H1 (cell line): Measurements from ENCODE around the gene SH3GL2. TPM values are rescaled to one million over a fixed set of nuclear protein-coding genes. Genes with fewer than 3 reads are reported as not detected.

Source experiments
- CTCF ChIA-PET: fragments of 300-600 bp; sonication (Branson Sonifier 250); formaldehyde crosslinking; loops from one replicate; lab custom pipeline; 2021; ENCODE audit not compliant: partially characterized antibody; lab: Charles Lee
- POLR2A ChIA-PET: fragments of 300-600 bp; sonication (Branson Sonifier 250); formaldehyde crosslinking; loops from one replicate; lab custom pipeline; 2021; ENCODE audit warnings: inconsistent platforms; ENCODE audit not compliant: partially characterized antibody; lab: Charles Lee
- DNase-seq, 2 experiments: peaks; one replicate each; pipeline versions ENCODE4 v3.0.0 to v3.0.0-alpha.2; 2010 to 2022; ENCODE audit warnings: low spot score in 2 of 2, low read depth in 1 of 2, mixed read lengths in 1 of 2
- FAIRE-seq: peaks from 2 replicates; lab custom pipeline; 2011; peaks lifted over from hg19 to GRCh38; lab: Jason Lieb, UNC
- H2AFZ ChIP-seq: 2 replicates; pipeline ENCODE4 v1.8.1; 2012; ENCODE audit warnings: low read length, inconsistent platforms
- H2AK5ac ChIP-seq: 2 replicates; pipeline ENCODE4 v1.6.1; 2013; ENCODE audit warnings: low read depth, low read length
- H2BK120ac ChIP-seq: replicated peaks from 2 replicates; pipeline ENCODE3; 2013; ENCODE audit warnings: low read depth, low read length, inconsistent platforms
- H2BK12ac ChIP-seq: 2 replicates; pipeline ENCODE4 v1.6.1; 2013; ENCODE audit warnings: low read depth, low read length
- H2BK15ac ChIP-seq: 2 replicates; pipeline ENCODE4 v1.6.1; 2013; ENCODE audit warnings: low read length
- H2BK20ac ChIP-seq: 2 replicates; pipeline ENCODE4 v1.6.1; 2013; ENCODE audit warnings: low read length
- H2BK5ac ChIP-seq: 2 replicates; pipeline ENCODE4 v1.6.1; 2013; ENCODE audit warnings: low read depth, low read length
- H3K14ac ChIP-seq: 2 replicates; pipeline ENCODE4 v1.6.1; 2013; ENCODE audit warnings: inconsistent platforms; ENCODE audit not compliant: insufficient read length
- H3K18ac ChIP-seq: 2 replicates; pipeline ENCODE4 v1.6.1; 2013; ENCODE audit warnings: low read length; ENCODE audit errors: extremely low read depth
- H3K23ac ChIP-seq: 2 replicates; pipeline ENCODE4 v1.6.1; 2013; ENCODE audit warnings: inconsistent platforms; ENCODE audit not compliant: insufficient read length
- H3K23me2 ChIP-seq: 2 replicates; pipeline ENCODE4 v1.6.1; 2013; ENCODE audit warnings: low read depth, low read length
- H3K27ac ChIP-seq: 2 replicates; pipeline ENCODE4 v1.6.1; 2011; ENCODE audit warnings: low read depth, low read length, inconsistent platforms
- H3K27me3 ChIP-seq, 4 experiments: replicated peaks in 1 of 4; 1 replicate in 1 of 4; 2 replicates in 3 of 4; pipeline versions ENCODE4 v1.6.1 to v1.8.1; 2011 to 2013; ENCODE audit warnings: low read length in 3 of 4, mild to moderate bottlenecking in 3 of 4, inconsistent platforms in 2 of 4, mixed read lengths in 2 of 4, moderate library complexity in 1 of 4; ENCODE audit not compliant: control insufficient read depth in 3 of 4, insufficient read depth in 3 of 4; ENCODE audit errors: extremely low read depth in 1 of 4
- H3K36me3 ChIP-seq, 4 experiments: 2 replicates each; pipeline versions ENCODE4 v1.6.1 to v1.8.1; 2011 to 2013; ENCODE audit warnings: mild to moderate bottlenecking in 4 of 4, low read length in 3 of 4, moderate library complexity in 2 of 4, control low read depth in 1 of 4, inconsistent platforms in 1 of 4; ENCODE audit not compliant: insufficient read depth in 4 of 4, control insufficient read depth in 2 of 4
- H3K4ac ChIP-seq: replicated peaks from 2 replicates; pipeline ENCODE3; 2013; ENCODE audit warnings: low read length, low read depth, mixed read lengths, inconsistent platforms; ENCODE audit not compliant: insufficient read length
- H3K4me1 ChIP-seq, 4 experiments: replicated peaks in 1 of 4; 1 replicate in 1 of 4; 2 replicates in 3 of 4; pipeline versions ENCODE4 v1.6.1 to v1.8.1; 2011 to 2013; ENCODE audit warnings: low read length in 3 of 4, inconsistent platforms in 2 of 4, mixed read lengths in 1 of 4; ENCODE audit not compliant: insufficient read depth in 4 of 4, control insufficient read depth in 3 of 4
- H3K4me2 ChIP-seq, 2 experiments: 2 replicates each; pipeline versions ENCODE4 v1.6.1 to v1.8.1; 2011 to 2013; ENCODE audit warnings: low read depth in 2 of 2, low read length in 2 of 2, control low read depth in 1 of 2, inconsistent platforms in 1 of 2, mild to moderate bottlenecking in 1 of 2; ENCODE audit not compliant: insufficient read depth in 1 of 2
- H3K4me3 ChIP-seq, 4 experiments: fragments of 200-600, 300-600 bp in 1 of 4; sonication (generic), shearing (Covaris generic), sonication (Bioruptor Twin) in 1 of 4; 2 replicates each; pipeline versions ENCODE4 v1.5.1 to v1.8.1; 2011 to 2016; ENCODE audit warnings: low read length in 4 of 4, low read depth in 3 of 4, control low read depth in 2 of 4, inconsistent platforms in 2 of 4, mild to moderate bottlenecking in 2 of 4, mixed read lengths in 1 of 4, moderate library complexity in 1 of 4; ENCODE audit not compliant: insufficient read depth in 2 of 4; ENCODE audit errors: extremely low read depth in 1 of 4
- H3K56ac ChIP-seq: replicated peaks from 2 replicates; pipeline ENCODE3; 2013; ENCODE audit warnings: low read depth, mild to moderate bottlenecking, mixed read lengths, low read length, inconsistent platforms; ENCODE audit not compliant: insufficient read length
- H3K79me1 ChIP-seq: 2 replicates; pipeline ENCODE4 v1.6.1; 2013; ENCODE audit warnings: low read depth, low read length, control low read depth
- H3K79me2 ChIP-seq, 2 experiments: 2 replicates each; pipeline versions ENCODE4 v1.6.1 to v1.8.1; 2012 to 2013; ENCODE audit warnings: low read length in 2 of 2, mild to moderate bottlenecking in 2 of 2, inconsistent platforms in 1 of 2; ENCODE audit not compliant: insufficient read depth in 2 of 2, control insufficient read depth in 1 of 2
- H3K9ac ChIP-seq, 4 experiments: replicated peaks in 1 of 4; 1 replicate in 1 of 4; 2 replicates in 3 of 4; pipeline versions ENCODE4 v1.6.1 to v1.8.1; 2011 to 2013; ENCODE audit warnings: low read depth in 3 of 4, low read length in 3 of 4, control low read depth in 2 of 4, mild to moderate bottlenecking in 2 of 4, moderate library complexity in 2 of 4, inconsistent platforms in 1 of 4; ENCODE audit errors: extremely low read depth in 1 of 4
- H3K9me3 ChIP-seq, 2 experiments: 2 replicates each; pipeline versions ENCODE4 v1.6.1 to v1.8.1; 2012 to 2013; ENCODE audit warnings: mild to moderate bottlenecking in 2 of 2, moderate library complexity in 2 of 2, control low read depth in 1 of 2, inconsistent platforms in 1 of 2, low read depth in 1 of 2, low read length in 1 of 2, mixed read lengths in 1 of 2; ENCODE audit not compliant: insufficient read depth in 2 of 2
- H4K20me1 ChIP-seq, 2 experiments: replicated peaks in 1 of 2; 2 replicates each; pipeline versions ENCODE3 to v1.8.1; 2011 to 2013; ENCODE audit warnings: inconsistent platforms in 2 of 2, low read length in 2 of 2, mild to moderate bottlenecking in 1 of 2; ENCODE audit not compliant: insufficient read depth in 2 of 2, control insufficient read depth in 1 of 2
- H4K5ac ChIP-seq: 2 replicates; pipeline ENCODE4 v1.6.1; 2013; ENCODE audit warnings: low read length, low read depth, mixed read lengths, inconsistent platforms; ENCODE audit not compliant: insufficient read length
- H4K8ac ChIP-seq: 2 replicates; pipeline ENCODE4 v1.8.0; 2013; ENCODE audit warnings: mild to moderate bottlenecking, moderate library complexity, low read length, inconsistent platforms; ENCODE audit not compliant: insufficient read depth; ENCODE audit errors: extremely low read depth
- H4K91ac ChIP-seq: replicated peaks from 2 replicates; pipeline ENCODE3; 2013; ENCODE audit warnings: low read length, mixed read lengths, inconsistent platforms; ENCODE audit not compliant: insufficient read length
- CEBPB ChIP-seq: IDR thresholded peaks from 2 replicates; pipeline ENCODE4 v1.6.1; 2012; ENCODE audit warnings: low read depth, low read length
- SAP30 ChIP-seq: fragments of 300-600 bp; sonication (generic); IDR thresholded peaks from 2 replicates; pipeline ENCODE4 v1.7.1; 2012; ENCODE audit warnings: low read length, moderate library complexity, mild to moderate bottlenecking, inconsistent platforms; ENCODE audit not compliant: insufficient read depth, insufficient replicate concordance
- WGBS, 2 experiments: shearing (Covaris generic) in 1 of 2; methylation state at CpG; one replicate each; pipeline versions ENCODE4 v1.1.6 to v1.1.7; 2013 to 2015; ENCODE audit warnings: low lambda C conversion rate in 2 of 2, mixed read lengths in 2 of 2, inconsistent platforms in 1 of 2, low coverage in 1 of 2, missing lambda C conversion rate in 1 of 2; ENCODE audit not compliant: insufficient replicate concordance in 2 of 2, insufficient coverage in 1 of 2, insufficient read length in 1 of 2; ENCODE audit errors: extremely low coverage in 1 of 2, missing lambda C conversion rate in 1 of 2; 5-methylcytosine and 5-hydroxymethylcytosine counted together
- polyA plus RNA-seq, 7 experiments: library from polyadenylated mRNA; depleted of rRNA in 3 of 7; stranded (reverse) in 5 of 7; unstranded in 2 of 7; fragments of >200 nt in 5 of 7; fragments of 200-250 nt in 2 of 7; gene quantifications; 1 replicate in 5 of 7; 2 replicates in 1 of 7; 4 replicates in 1 of 7; pipeline versions ENCODE4 v1.2.1 to v1.2.3, GENCODE V29; 2011 to 2013; ENCODE audit warnings: missing spikeins in 2 of 7, mixed read lengths in 2 of 7
- total RNA-seq: library from RNA; stranded (reverse); fragmentation: NEBNext Ultra II Directional; extraction: Animal tissue kit (Norgen Biotek cat#: 25700); gene quantifications from 2 replicates; pipeline ENCODE4 v1.2.1, GENCODE V29; 2021

SH3GL2 gene
- total and polyA plus RNA-seq, 2 of the 8 experiments (the other 6 are each of a cell fraction or from before 2014, with no cell fraction given), result 4.7 to 5.3 TPM

DNA sequence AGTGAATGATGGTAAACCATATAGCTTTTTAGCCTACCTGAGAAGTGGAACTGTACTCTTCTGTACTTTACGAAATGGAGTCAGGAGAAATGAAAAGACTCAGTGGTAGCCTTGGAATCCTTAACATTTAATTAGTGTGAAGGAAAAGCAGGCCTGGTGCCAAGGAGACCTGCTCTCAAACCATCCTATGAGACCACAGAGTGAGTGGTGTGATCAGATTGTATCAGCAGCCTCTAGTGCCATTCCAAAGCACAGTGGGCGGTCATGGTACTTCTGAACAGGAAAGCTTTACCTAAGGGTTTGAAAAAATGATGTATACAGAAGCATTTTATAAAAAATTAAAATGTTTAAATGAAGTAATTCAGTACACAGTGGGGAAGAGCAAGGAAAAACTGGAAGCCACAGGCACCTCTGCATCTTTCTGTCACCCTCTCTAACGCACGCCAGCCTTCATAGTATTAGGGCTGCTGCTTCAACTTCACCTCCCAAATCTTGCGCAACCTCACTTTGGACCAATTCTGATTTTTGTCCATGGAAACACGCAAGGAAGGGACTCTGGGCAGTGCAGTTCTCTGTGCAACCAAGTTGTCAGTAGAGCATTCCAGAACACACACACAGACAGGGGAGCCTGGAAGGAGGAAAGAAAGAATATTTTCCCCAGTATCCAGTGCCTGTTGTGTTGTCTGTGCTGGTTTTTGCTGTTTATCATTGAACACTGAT, 203.7 kb downstream of the SH3GL2 start:
- no peak overlapping the region for H3K18ac ChIP-seq
- no peak overlapping the region for H4K8ac ChIP-seq
- no peak overlapping the region for H3K14ac ChIP-seq
- no peaks in the 10 kb centered on the region for H3K79me2 ChIP-seq
- H3K9me3 ChIP-seq, result no peaks in the 10 kb centered on the region
- no peak overlapping the region for H3K23ac ChIP-seq
- H3K4me1 ChIP-seq, result no peaks in the 10 kb centered on the region
- no peak overlapping the region for H2BK15ac ChIP-seq
- no peak overlapping the region for H3K27ac ChIP-seq
- no peak overlapping the region for H2BK20ac ChIP-seq
- H4K20me1 ChIP-seq, result peaks cover 0 to 3% of the 10 kb centered on the region in 2 experiments
- ChIA-PET POLR2A (no interaction called here), CTCF (interaction anchor here (0.7 to 2.3 kb wide), 7 partner anchors 8 to 252 kb away, joined by 3 to 10 read pairs (median 4); no protein-coding TSS in a partner anchor)
- 90% methylated on average over 6 of the region's 6 CpGs; no CpG with 5 or more reads in 1 of the 2 experiments for WGBS, 2 experiments
- H3K4me2 ChIP-seq, result no peak overlapping the region
- no peak overlapping the region for H2BK120ac ChIP-seq
- H2BK12ac ChIP-seq, result no peak overlapping the region
- H2AK5ac ChIP-seq, result no peak overlapping the region
- H3K9ac ChIP-seq, result 0 out of 7 replicates have a peak overlapping the region, but pooled peaks of 1 of the 4 experiments have one; percentile 37
- no peak overlapping the region for H3K4me3 ChIP-seq
- H3K23me2 ChIP-seq, result no peaks in the 10 kb centered on the region
- no peaks in the 10 kb centered on the region for H3K36me3 ChIP-seq
- FAIRE-seq (no peak), DNase-seq (no peak)
- no peak overlapping the region for H3K56ac ChIP-seq
- H3K27me3 ChIP-seq, result no peaks in the 10 kb centered on the region
- no peak for TF ChIP-seq SAP30
- TF ChIP-seq CEBPB, result peak; percentile 88
- no peak overlapping the region for H4K91ac ChIP-seq
- H2BK5ac ChIP-seq, result no peak overlapping the region
- no peak overlapping the region for H4K5ac ChIP-seq
- H2AFZ ChIP-seq, result no peak overlapping the region
- no peaks in the 10 kb centered on the region for H3K79me1 ChIP-seq
- no peak overlapping the region for H3K4ac ChIP-seq
